HG03025 (cell line): ENCODE data around the gene ZC3H4.

Experiments used
- ATAC-seq: cut with Tn5 transposase; IDR thresholded peaks from one replicate; pipeline ENCODE4 v1.9.1; 2021; ENCODE audit warnings: mild to moderate bottlenecking, moderate library complexity; ENCODE audit not compliant: unreplicated experiment, low FRiP score

Gene ZC3H4

GRCh38 chr19:47023448-47023794, 90.2 kb downstream of the ZC3H4 start:
- no peak for ATAC-seq

GRCh38 chr19:47022541-47023447, 90.8 kb downstream of the ZC3H4 start:
- ATAC-seq = no peak

- ATAC-seq = no peak
Observed at GRCh38 chr19:47022140-47022536, 91.4 kb downstream of the ZC3H4 start.

GRCh38 chr19:47021536-47022139, 91.9 kb downstream of the ZC3H4 start:
- ATAC-seq = no peak

GRCh38 chr19:47020992-47021496, 92.5 kb downstream of the ZC3H4 start:
- no peak for ATAC-seq

GRCh38 chr19:47020132-47020805, 93.3 kb downstream of the ZC3H4 start:
- ATAC-seq = no peak

- no peak for ATAC-seq
Observed at GRCh38 chr19:47019431-47020041, 94.0 kb downstream of the ZC3H4 start, which contains the start of gene NPAS1. NPAS1 (plus strand) TSS chr19:47019837; CDS start chr19:47021048, 1,211 bp downstream.

GRCh38 chr19:47018923-47019322, 94.7 kb downstream of the ZC3H4 start:
- no peak for ATAC-seq
